IMR-90 (cell line): Measurements from ENCODE around the gene NPBWR2. TPM values are rescaled to one million over a fixed set of nuclear protein-coding genes. Genes with fewer than 3 reads are reported as not detected.
A peak's percentile ranks its signal among the peaks of the same experiment; 100 is the strongest.

ENCODE experiments used
- ATAC-seq: fragments of 200-7000 bp; cut with Tn5 transposase; 2 replicates; pipeline ENCODE4 v1.9.1; 2020; ENCODE audit warnings: low read depth, mild to moderate bottlenecking, moderate library complexity
- BruUV-seq: library from RNA; stranded (reverse); fragments of 400-500 nt; replicated peaks from 2 replicates; lab custom pipeline; 2021; lab: Mats Ljungman, UMichigan
- CTCF ChIA-PET: fragments of 300-600 bp; formaldehyde crosslinking; extraction: SDS; loops from one replicate; lab custom pipeline; 2021; ENCODE audit warnings: antibody characterized with exemption; lab: Yijun Ruan, JAX
- POLR2A ChIA-PET: fragments of 300-600 bp; sonication (Branson Sonifier 250); formaldehyde crosslinking; loops from one replicate; lab custom pipeline; 2022; ENCODE audit warnings: antibody characterized with exemption; ENCODE audit not compliant: unreplicated experiment; lab: Charles Lee
- DNase-seq: peaks from one replicate; pipeline ENCODE4 v3.0.0; 2013
- H2AFZ ChIP-seq: replicated peaks from 2 replicates; pipeline ENCODE3; 2013; ENCODE audit warnings: low read length, mild to moderate bottlenecking; ENCODE audit not compliant: poor library complexity
- H2AK5ac ChIP-seq: 2 replicates; pipeline ENCODE4 v1.6.1; 2013; ENCODE audit warnings: low read depth, low read length, inconsistent platforms
- H2AK9ac ChIP-seq: replicated peaks from 2 replicates; pipeline ENCODE3; 2013; ENCODE audit warnings: mild to moderate bottlenecking, low read depth, low read length, moderate library complexity; ENCODE audit not compliant: poor library complexity
- H2BK120ac ChIP-seq: 2 replicates; pipeline ENCODE4 v1.6.1; 2013; ENCODE audit warnings: low read depth, low read length, inconsistent platforms
- H2BK15ac ChIP-seq: 3 replicates; pipeline ENCODE4 v1.6.1; 2013; ENCODE audit warnings: low read depth, low read length, inconsistent platforms
- H2BK20ac ChIP-seq: 2 replicates; pipeline ENCODE4 v1.6.1; 2013; ENCODE audit warnings: low read depth, mild to moderate bottlenecking, inconsistent platforms, low read length, moderate library complexity
- H2BK5ac ChIP-seq: 2 replicates; pipeline ENCODE4 v1.6.1; 2013; ENCODE audit warnings: mild to moderate bottlenecking, low read depth, low read length, inconsistent platforms; ENCODE audit not compliant: poor library complexity, severe bottlenecking
- H3K14ac ChIP-seq: replicated peaks from 2 replicates; pipeline ENCODE4 v1.6.1; 2013; ENCODE audit warnings: low read depth, low read length, inconsistent platforms
- H3K18ac ChIP-seq: 2 replicates; pipeline ENCODE4 v1.6.1; 2013; ENCODE audit warnings: low read depth, low read length, control low read depth
- H3K23ac ChIP-seq: 2 replicates; pipeline ENCODE4 v1.6.1; 2013; ENCODE audit warnings: low read depth, low read length, inconsistent platforms
- H3K27ac ChIP-seq: 2 replicates; pipeline ENCODE4 v1.5.1; 2013; ENCODE audit warnings: mild to moderate bottlenecking, control low read depth, low read length; ENCODE audit not compliant: insufficient read depth
- H3K27me3 ChIP-seq: 2 replicates; pipeline ENCODE4 v1.6.1; 2013; ENCODE audit warnings: low read length; ENCODE audit not compliant: control insufficient read depth, insufficient read depth
- H3K36me3 ChIP-seq: 2 replicates; pipeline ENCODE4 v1.6.1; 2013; ENCODE audit warnings: low read length, mixed read lengths; ENCODE audit not compliant: control insufficient read depth, insufficient read depth
- H3K4ac ChIP-seq: 2 replicates; pipeline ENCODE4 v1.6.1; 2013; ENCODE audit warnings: low read depth, low read length, inconsistent platforms
- H3K4me1 ChIP-seq: 2 replicates; pipeline ENCODE4 v1.6.1; 2013; ENCODE audit warnings: low read length, mixed read lengths; ENCODE audit not compliant: control insufficient read depth, insufficient read depth
- H3K4me2 ChIP-seq: 2 replicates; pipeline ENCODE4 v1.6.1; 2013; ENCODE audit warnings: low read depth, mild to moderate bottlenecking, control low read depth, low read length, moderate library complexity
- H3K4me3 ChIP-seq: 2 replicates; pipeline ENCODE4 v1.5.1; 2013; ENCODE audit warnings: low read depth, mild to moderate bottlenecking, control low read depth, low read length, moderate library complexity; ENCODE audit not compliant: insufficient read depth
- H3K56ac ChIP-seq: 2 replicates; pipeline ENCODE4 v1.6.1; 2013; ENCODE audit warnings: low read length, inconsistent platforms; ENCODE audit not compliant: insufficient read depth; ENCODE audit errors: extremely low read depth
- H3K79me1 ChIP-seq, 2 experiments: 2 replicates each; pipeline ENCODE4 v1.6.1; 2013; ENCODE audit warnings: low read length in 2 of 2, inconsistent platforms in 1 of 2, low read depth in 1 of 2
- H3K9ac ChIP-seq: 2 replicates; pipeline ENCODE4 v1.6.1; 2013; ENCODE audit warnings: low read depth, low read length, control low read depth
- H3K9me1 ChIP-seq: 2 replicates; pipeline ENCODE4 v1.6.1; 2013; ENCODE audit warnings: low read length, inconsistent platforms; ENCODE audit not compliant: insufficient read depth
- H3K9me3 ChIP-seq: 2 replicates; pipeline ENCODE4 v1.6.1; 2013; ENCODE audit warnings: low read length; ENCODE audit not compliant: control insufficient read depth, insufficient read depth
- H4K20me1 ChIP-seq: 2 replicates; pipeline ENCODE4 v1.6.1; 2013; ENCODE audit warnings: low read length, inconsistent platforms; ENCODE audit not compliant: insufficient read depth
- H4K5ac ChIP-seq: 2 replicates; pipeline ENCODE4 v1.6.1; 2013; ENCODE audit warnings: mild to moderate bottlenecking, low read depth, low read length, control low read depth
- H4K8ac ChIP-seq, 2 experiments: 2 replicates each; pipeline ENCODE4 v1.6.1; 2013; ENCODE audit warnings: low read depth in 2 of 2, low read length in 2 of 2, control low read depth in 1 of 2, inconsistent platforms in 1 of 2
- H4K91ac ChIP-seq: 2 replicates; pipeline ENCODE4 v1.6.1; 2013; ENCODE audit warnings: low read depth, low read length, inconsistent platforms; ENCODE audit not compliant: insufficient read depth
- BHLHE40 ChIP-seq: fragments of 150-350 bp; IDR thresholded peaks from 2 replicates; pipeline ENCODE4 v1.6.1; 2016; ENCODE audit warnings: mild to moderate bottlenecking, low read depth, low read length
- CEBPB ChIP-seq: IDR thresholded peaks from 2 replicates; pipeline ENCODE4 v1.6.1; 2012; ENCODE audit warnings: low read depth, low read length, improper control_type of control experiment
- FOS ChIP-seq: fragments of 150-350 bp; IDR thresholded peaks from 2 replicates; pipeline ENCODE4 v1.6.1; 2016; ENCODE audit warnings: low read depth, low read length
- MAFK ChIP-seq: IDR thresholded peaks from 2 replicates; pipeline ENCODE4 v1.6.1; 2012; ENCODE audit warnings: low read depth, low read length, improper control_type of control experiment
- MAZ ChIP-seq: IDR thresholded peaks from 2 replicates; pipeline ENCODE4 v1.6.1; 2012; ENCODE audit warnings: low read depth, mild to moderate bottlenecking, low read length, improper control_type of control experiment, moderate library complexity, borderline replicate concordance
- MXI1 ChIP-seq: IDR thresholded peaks from 2 replicates; pipeline ENCODE4 v1.6.1; 2012; ENCODE audit warnings: low read depth, mild to moderate bottlenecking, low read length, moderate library complexity, borderline replicate concordance
- NFE2L2 ChIP-seq: fragments of 150-350 bp; IDR thresholded peaks from 2 replicates; pipeline ENCODE4 v1.6.1; 2016; ENCODE audit warnings: low read depth, mild to moderate bottlenecking, low read length
- POLR2A ChIP-seq: IDR thresholded peaks from 2 replicates; pipeline ENCODE4 v1.6.1; 2012; ENCODE audit warnings: mild to moderate bottlenecking, low read depth, low read length
- RAD21 ChIP-seq: IDR thresholded peaks from 2 replicates; pipeline ENCODE4 v1.6.1; 2012; ENCODE audit warnings: low read length, improper control_type of control experiment
- SMC3 ChIP-seq: fragments of 150-350 bp; IDR thresholded peaks from 2 replicates; pipeline ENCODE4 v1.6.1; 2016; ENCODE audit warnings: low read depth, mild to moderate bottlenecking, antibody characterized with exemption, low read length, moderate library complexity
- USF2 ChIP-seq: fragments of 150-350 bp; IDR thresholded peaks from 2 replicates; pipeline ENCODE4 v1.6.1; 2017; ENCODE audit warnings: mild to moderate bottlenecking, antibody characterized with exemption, low read length, low read depth
- WGBS, 2 experiments: methylation state at CpG; one replicate each; pipeline versions ENCODE4 v1.1.5 to v1.1.7; 2013; ENCODE audit warnings: missing lambda C conversion rate in 2 of 2; ENCODE audit not compliant: insufficient read length in 1 of 2; ENCODE audit errors: extremely low coverage in 2 of 2; 5-methylcytosine and 5-hydroxymethylcytosine counted together
- dilution Hi-C: fragments of 300-500 bp; cut with HindIII; formaldehyde crosslinking; loops from one replicate; pipeline ENCODE4 v1.14.3; 2018; ENCODE audit warnings: low sequenced_read_pairs; ENCODE audit not compliant: unreplicated experiment
- in situ Hi-C: fragments of 300-500 bp; cut with MboI; formaldehyde crosslinking; loops from 3 replicates; pipeline ENCODE4 v1.14.3; 2019; ENCODE audit warnings: low sequenced_read_pairs, inconsistent platforms, mixed read lengths
- intact Hi-C: fragments of 100-400 bp; cut with micrococcal nuclease; formaldehyde crosslinking; loops from 2 replicates; pipeline ENCODE4 v1.10.0; 2022
- polyA plus RNA-seq, 3 experiments: library from polyadenylated mRNA; depleted of rRNA; stranded (reverse); fragments of >200 nt; gene quantifications; 2 replicates each; pipeline ENCODE4 v1.2.3, GENCODE V29; 2012; ENCODE audit warnings: low replicate concordance in 1 of 3
- total RNA-seq: library from RNA; depleted of rRNA; stranded (reverse); fragments of >200 nt; gene quantifications from 2 replicates; pipeline ENCODE4 v1.2.3, GENCODE V29; 2012
- TF ChIP-seq, protein P1 (sequence below): conservative IDR thresholded peaks from 2 replicates; pipeline ENCODE4 v1.5.1; 2012; ENCODE audit warnings: mild to moderate bottlenecking, low read depth, low read length, improper control_type of control experiment
- TF ChIP-seq, protein P2 (sequence below): fragments of 150-350 bp; IDR thresholded peaks from 2 replicates; pipeline ENCODE4 v1.6.1; 2016; ENCODE audit warnings: low read depth, mild to moderate bottlenecking, low read length, moderate library complexity, borderline replicate concordance

The NPBWR2 gene
- total and polyA plus RNA-seq, 2 of the 4 experiments (the other 2 are of a cell fraction), result not detected

- Histone ChIP-seq H3K27ac (no peak overlapping the region), H3K4ac (no peak overlapping the region), H3K9me3 (no peaks in the 10 kb centered on the region), H2AFZ (no peak overlapping the region), H2BK15ac (no peak overlapping the region), H3K4me3 (no peak overlapping the region), H2AK9ac (peak overlapping the region; percentile 81), H3K18ac (no peak overlapping the region), H3K79me1 (peaks cover 7 to 31% of the 10 kb centered on the region in 2 experiments; a peak in 3 of 4 replicates), H3K56ac (no peak overlapping the region), H2BK120ac (no peak overlapping the region), H4K8ac (no peak overlapping the region), H3K4me1 (peaks cover 20% of the 10 kb centered on the region), H2AK5ac (no peak overlapping the region), H3K9ac (no peak overlapping the region), H4K91ac (no peak overlapping the region), H3K9me1 (peaks cover 13% of the 10 kb centered on the region), H3K36me3 (peaks cover 11% of the 10 kb centered on the region; the same call in 1 of the 2 replicates), H4K5ac (no peak overlapping the region), H2BK5ac (no peak overlapping the region), H3K4me2 (no peak overlapping the region), H3K14ac (no peak overlapping the region), H3K27me3 (no peaks in the 10 kb centered on the region), H3K23ac (no peak overlapping the region), H2BK20ac (no peak overlapping the region), H4K20me1 (peaks cover 15% of the 10 kb centered on the region)
- WGBS, 2 experiments, result 86% methylated on average over 7 of the region's 12 CpGs; no CpG with 5 or more reads in 1 of the 2 experiments
- no peak for TF ChIP-seq SMC3
- no peak for TF ChIP-seq CEBPB
- no peak for TF ChIP-seq POLR2A
- TF ChIP-seq RAD21, result no peak
- TF ChIP-seq BHLHE40, result no peak
- no peak for TF ChIP-seq MXI1
- TF ChIP-seq NFE2L2, result no peak
- TF ChIP-seq USF2, result no peak
- no peak for TF ChIP-seq FOS
- no peak for TF ChIP-seq MAZ
- TF ChIP-seq, protein P1, sequence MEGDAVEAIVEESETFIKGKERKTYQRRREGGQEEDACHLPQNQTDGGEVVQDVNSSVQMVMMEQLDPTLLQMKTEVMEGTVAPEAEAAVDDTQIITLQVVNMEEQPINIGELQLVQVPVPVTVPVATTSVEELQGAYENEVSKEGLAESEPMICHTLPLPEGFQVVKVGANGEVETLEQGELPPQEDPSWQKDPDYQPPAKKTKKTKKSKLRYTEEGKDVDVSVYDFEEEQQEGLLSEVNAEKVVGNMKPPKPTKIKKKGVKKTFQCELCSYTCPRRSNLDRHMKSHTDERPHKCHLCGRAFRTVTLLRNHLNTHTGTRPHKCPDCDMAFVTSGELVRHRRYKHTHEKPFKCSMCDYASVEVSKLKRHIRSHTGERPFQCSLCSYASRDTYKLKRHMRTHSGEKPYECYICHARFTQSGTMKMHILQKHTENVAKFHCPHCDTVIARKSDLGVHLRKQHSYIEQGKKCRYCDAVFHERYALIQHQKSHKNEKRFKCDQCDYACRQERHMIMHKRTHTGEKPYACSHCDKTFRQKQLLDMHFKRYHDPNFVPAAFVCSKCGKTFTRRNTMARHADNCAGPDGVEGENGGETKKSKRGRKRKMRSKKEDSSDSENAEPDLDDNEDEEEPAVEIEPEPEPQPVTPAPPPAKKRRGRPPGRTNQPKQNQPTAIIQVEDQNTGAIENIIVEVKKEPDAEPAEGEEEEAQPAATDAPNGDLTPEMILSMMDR, result no peak
- TF ChIP-seq, protein P2, sequence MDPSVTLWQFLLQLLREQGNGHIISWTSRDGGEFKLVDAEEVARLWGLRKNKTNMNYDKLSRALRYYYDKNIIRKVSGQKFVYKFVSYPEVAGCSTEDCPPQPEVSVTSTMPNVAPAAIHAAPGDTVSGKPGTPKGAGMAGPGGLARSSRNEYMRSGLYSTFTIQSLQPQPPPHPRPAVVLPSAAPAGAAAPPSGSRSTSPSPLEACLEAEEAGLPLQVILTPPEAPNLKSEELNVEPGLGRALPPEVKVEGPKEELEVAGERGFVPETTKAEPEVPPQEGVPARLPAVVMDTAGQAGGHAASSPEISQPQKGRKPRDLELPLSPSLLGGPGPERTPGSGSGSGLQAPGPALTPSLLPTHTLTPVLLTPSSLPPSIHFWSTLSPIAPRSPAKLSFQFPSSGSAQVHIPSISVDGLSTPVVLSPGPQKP, result no peak
- no peak for TF ChIP-seq MAFK
- intact Hi-C loops (no loop called here), in situ Hi-C loops (no loop called here), dilution Hi-C loops (no loop called here)
- no peak for ATAC-seq
- no peak for DNase-seq
- CTCF ChIA-PET, result no interaction called here
- no TSS peak for BruUV-seq
- POLR2A ChIA-PET, result no interaction called here
Measured at GRCh38 chr20:64067733-64068307, 39.5 kb downstream of the NPBWR2 start.
